GM18517 (cell line): Measurements from ENCODE around the gene TAF4.
"Not testable (repeated sequence)": the region's sequence is repeated elsewhere in the genome, so short reads cannot be mapped to it uniquely, and the experiment has no call there.

ENCODE experiments used
- ATAC-seq: cut with Tn5 transposase; IDR thresholded peaks from one replicate; pipeline ENCODE4 v1.9.1; 2021; ENCODE audit warnings: mild to moderate bottlenecking, moderate library complexity; ENCODE audit not compliant: unreplicated experiment

Gene TAF4

DNA sequence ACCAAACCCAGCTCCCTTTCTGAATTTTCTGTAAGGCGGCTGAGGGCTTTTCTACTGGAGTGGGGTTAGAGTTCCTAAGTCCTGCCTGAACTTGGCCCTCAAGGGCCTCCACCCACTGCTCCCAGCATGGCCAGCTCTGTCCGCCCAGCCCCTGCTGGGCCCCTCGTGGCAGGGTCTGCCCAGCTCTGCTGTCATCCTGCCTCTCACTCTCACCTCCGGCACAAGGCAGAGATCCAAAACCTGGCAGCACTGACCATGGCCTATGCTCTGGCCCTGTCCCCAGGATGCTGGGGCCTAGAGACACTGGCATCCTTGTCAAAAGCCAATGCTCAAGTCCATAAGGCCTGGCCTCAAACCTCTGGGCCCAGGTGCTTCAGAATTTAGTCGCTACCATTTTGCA lies 61.1 kb downstream of the TAF4 start:
- no peak for ATAC-seq

DNA sequence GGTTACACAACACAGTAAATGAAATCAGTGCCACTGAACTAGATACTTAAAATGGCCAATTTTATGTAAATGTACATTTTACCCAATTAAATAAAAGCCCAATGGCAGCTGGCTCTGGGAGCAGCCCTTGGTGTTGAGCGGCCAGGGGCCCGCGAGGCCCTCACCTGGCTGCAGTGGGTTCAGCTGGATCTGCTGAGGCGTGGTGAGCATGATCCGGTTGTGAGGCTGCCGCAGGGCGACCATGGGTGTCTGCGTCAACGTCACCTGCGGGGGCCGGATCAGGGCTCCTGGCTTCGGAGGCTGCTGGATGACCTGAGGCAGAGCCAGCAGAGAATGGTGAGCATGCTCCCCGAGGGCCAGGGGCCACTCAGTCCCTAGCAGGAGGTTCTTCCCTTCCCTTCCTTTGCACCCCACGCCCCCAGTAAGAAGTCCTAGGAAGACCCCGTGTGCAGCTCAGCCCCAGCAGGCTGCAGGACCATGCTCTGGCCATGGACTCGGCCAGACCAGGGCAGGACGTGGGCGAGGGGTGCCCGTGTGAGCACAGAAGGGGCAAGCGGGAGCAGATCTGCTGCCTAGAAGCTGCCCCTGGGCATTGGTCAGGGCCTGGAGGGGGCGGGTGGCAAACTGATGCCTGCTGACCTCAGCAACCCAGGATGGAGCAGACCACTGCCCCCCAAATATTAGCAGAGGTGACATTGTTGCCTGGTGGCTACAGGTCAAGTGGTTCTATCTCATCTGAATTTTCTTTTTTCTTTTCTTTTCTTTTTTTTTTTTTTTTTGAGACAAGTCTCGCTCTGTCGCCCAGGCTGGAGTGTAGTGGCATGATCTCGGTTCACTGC lies 61.9 kb downstream of the TAF4 start:
- no peak for ATAC-seq

DNA sequence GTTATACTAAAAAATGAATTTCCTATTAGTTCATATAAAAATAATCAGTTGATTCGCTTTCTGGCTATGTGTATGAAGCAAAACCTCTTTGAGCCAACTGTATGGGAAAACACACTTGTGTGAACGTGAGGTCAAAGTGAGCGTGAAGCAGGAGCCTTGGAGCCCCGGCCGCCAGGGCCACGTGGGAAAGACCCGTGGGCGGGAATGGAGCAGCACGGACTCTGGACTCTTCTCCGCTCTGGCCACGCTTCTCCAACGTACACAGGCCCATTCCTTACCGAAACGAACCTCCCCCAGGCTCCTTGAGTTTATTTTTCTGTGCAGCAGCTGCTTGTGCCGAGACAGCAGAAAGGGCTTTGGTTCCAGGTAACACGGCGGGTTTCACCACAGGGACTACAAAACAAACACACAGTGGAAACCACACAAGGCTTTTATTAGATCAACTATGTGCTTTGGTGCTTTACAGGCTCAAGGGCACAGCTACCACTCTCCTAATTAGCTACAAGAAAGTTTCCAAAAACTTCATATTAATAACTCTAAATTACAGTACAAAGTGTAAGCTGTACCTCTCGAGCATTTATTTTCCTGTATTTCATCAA lies 62.7 kb downstream of the TAF4 start:
- no peak for ATAC-seq

DNA sequence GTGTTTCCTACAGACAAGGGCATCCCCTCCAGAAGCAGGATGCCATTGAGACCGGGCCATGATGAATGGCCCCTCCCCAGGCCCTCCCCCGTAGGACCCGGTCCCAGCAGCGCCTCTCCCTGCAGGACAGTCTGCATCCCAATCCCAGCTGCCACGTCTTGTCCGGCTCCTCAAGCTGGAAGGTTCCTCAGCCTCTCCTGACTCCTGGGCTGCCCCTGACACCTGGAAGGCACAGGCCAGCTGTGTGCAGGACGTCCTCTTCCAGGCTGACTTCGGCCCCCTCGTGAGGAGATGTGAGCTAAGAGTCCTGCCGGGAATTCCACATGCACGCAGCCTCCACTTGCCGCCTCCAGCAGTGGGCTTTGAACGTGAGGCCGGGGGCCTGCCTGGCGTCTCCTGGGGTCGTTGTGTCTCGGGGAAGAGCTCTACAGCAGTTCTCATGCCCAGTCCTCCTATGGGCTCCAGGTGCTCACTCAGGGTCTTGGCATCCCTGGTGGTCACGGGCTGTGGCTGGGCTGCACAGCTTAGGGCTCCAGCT lies 64.4 kb downstream of the TAF4 start:
- no peak for ATAC-seq

DNA sequence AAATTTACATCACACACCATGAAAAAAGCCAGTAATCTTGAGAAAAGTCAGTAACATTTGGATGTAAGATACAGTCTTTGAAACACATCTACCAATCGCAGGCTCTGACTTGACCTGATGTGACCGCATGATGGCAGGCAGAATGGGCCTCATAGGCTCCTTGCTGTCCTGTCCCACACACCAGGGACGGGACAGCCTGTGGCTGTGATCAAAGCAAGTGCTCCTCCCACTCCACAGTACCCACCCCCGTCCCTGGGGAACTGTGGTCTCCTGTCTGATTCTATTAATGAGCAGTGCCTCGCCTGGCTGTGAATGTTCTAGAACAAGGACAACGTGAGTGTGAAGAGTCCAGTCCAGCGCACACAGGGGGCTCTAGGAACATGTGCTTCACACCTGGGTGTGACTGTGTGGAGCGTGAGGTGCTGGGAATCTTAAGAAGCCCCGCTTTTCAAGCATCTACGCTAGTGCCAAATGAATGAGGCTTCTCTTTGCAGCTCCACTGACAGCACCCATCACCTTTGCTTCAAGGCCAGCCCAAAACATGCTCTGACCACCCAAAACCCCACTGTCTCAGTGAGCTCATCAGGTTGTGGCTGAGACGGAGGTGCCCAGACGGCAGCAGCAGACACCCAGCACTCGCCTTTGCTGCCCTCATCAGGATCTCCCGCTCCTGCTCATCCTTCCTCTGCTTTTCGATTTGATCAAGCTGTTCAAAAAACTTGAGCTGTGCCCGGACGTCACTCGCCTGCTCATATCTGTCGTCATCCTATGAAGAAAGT lies 67.1 kb downstream of the TAF4 start:
- no peak for ATAC-seq

DNA sequence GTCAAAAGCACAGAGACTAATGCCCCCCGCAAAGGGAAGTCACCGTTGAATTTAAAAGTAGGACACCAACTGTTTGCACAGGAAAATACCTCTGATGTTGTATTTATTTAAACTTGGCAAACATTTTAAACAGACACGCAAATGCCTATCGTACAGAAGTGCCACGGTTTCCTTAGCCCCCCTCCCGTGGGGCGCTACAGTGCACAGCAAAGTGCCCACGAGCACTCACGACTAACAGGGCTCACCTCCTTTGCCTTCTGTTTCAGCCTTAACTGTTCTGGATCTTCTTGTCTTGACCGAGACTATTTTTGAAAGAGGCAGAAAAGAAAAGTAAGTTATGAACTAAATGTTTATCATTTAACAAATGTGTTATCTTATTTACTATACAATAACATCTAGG lies 67.8 kb downstream of the TAF4 start:
- no peak for ATAC-seq

DNA sequence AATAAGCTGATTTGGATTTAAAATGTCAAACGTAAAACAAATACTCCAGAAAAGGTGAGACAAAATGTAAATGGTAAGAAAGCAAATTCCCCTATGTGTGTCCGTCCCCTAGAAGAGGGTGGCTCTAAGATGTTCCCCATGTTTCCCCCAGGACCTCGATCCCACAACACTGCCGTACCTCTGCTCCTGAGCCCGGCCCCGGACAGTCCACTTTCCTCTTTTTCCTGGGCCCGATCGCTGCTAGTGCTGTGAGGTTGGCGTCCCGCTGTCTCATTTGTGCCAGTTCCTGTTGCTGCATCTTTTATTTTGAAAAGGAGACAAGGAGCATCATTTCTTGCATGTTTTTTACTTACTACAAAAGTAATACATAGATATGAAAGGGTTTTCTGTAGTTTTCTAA lies 68.3 kb downstream of the TAF4 start:
- no peak for ATAC-seq

DNA sequence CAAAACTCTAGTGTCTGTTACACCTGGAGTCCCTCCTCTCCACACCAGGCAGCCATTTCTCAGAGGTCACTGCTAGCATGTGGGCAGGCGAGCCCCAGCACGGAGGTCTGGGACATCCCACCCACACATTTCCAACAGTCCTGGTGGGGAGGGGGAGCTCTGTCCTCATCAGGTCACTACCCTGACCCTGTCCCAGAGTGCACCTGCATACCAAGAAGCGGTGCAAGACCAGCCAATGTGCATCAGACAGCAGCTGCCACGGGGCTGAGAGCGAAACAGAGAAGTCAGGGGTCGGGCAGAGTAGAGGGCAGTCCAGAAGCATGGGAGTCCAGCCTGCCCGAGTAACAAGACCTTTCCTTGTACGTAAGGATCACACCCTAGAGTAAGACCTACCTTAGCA lies 71.1 kb downstream of the TAF4 start:
- ATAC-seq = no peak

DNA sequence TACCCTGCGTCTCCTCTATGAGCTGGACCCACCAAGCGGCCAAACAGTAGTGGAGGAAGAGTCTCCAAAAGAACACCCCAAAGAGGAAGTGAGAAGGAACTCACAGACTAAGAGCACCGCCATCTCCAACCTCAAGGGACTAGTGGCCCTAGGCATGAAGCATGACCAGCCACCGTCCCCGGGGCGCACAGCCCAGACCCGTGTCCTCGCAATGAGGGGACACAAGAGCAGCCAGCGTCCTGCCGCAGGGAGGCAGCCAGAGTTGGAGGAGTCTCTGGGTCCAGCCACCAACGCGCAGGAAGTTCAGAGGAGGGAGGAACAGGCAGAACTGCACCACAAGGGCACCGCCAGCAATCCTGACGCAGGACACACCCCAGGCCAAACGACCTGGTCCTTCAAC lies 72.6 kb downstream of the TAF4 start:
- no peak for ATAC-seq

DNA sequence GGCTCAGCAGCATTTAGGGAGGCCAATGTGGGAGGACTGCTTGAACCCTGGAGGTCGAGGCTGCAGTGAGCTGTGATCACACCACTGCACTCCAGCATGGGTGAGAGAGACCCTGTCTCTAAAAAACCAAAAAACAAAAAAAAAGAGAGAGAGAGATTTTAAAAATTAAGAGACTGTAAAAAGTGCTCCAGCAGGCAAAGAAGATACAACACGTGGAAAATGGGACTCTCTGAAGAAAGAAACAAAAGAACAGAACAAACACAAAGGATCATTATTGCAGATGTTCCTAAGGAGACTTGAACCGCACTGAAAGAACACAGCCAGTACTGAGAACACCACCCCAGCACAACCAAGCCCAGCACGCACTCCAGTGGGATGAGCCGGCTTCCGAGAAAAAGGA lies 74.2 kb downstream of the TAF4 start:
- no peak for ATAC-seq

DNA sequence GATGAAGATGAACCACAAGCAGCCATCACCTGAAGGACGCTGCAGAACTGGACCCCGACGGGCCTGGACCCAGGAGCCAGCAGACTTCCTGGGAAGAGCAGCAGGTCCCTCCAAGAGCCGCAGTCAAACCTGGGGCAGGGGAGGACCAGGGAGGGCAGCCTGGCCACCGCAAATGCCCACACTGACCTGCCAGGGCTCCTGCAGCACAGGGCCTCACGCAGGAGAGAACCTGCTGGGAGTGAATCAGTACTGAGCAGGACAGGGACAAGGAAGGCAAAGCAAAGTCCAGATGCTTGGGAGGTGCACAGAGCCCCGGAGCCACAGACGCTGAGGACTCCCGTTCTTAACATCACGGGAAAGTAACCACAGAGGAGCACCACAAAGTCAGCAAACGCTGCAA lies 75.2 kb downstream of the TAF4 start:
- ATAC-seq = no peak

DNA sequence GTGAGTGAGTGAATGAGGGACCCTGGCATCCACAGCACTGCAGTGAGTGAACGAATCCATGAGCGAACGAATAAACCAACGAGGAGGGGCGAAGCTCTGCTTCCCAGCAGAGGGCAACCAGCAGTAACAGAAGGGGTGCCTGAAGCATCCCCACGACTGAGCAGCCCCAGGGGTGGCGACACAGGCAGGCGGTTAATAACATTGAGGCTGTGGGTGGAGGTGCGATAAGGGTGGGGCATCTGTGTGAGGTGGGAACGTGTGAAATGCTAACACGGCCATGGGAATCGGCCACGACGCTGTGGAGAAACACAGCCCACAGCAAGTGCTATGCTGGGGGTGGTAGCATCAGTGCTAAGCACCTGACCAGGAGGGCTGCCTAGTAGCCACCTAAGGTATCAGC lies 75.9 kb downstream of the TAF4 start:
- ATAC-seq = no peak

DNA sequence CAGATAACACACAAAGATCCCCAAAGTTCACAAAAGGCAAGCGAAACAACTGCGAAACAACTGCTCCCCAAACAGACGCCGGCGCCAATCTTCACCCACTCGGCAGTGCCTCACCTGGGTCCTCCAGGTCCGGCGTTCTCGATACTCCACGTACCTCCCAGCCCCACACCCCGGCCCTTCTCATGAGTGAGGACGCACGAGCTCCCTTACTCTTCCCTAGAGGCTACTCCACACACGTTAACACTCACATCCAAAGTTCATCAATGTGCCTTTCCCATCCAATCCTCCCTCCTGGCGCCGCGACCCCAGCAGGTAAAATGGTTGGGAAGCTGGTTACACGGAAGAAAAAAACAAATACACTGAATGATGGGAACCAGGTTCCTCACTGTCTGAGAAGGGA lies 77.0 kb downstream of the TAF4 start:
- no peak for ATAC-seq

DNA sequence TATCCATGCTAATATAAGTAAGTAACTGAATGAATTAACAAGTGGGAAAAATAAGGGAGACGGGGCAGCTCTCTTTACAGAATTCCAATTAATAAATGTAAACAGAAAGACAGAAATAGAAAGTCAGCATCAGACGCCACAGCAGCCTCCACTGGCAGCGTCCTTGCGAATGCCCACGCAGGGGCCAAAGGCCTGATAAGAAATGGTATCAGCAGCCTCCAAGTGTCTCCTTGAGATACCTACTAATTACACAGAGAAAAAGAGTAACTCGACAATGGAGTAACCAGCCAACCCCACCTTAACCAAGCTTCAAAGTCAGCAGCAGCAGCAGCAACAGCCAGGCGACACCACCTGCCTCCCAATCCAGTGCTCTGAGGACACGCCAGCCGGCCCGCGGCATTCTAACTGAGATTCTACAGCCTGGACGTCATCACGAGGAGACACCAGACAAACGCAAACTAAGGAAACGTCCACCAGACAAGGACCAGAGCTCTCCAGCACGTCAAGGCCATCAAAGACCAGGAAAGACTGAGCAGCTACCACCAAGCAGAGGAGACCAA lies 78.8 kb downstream of the TAF4 start:
- ATAC-seq = no peak

DNA sequence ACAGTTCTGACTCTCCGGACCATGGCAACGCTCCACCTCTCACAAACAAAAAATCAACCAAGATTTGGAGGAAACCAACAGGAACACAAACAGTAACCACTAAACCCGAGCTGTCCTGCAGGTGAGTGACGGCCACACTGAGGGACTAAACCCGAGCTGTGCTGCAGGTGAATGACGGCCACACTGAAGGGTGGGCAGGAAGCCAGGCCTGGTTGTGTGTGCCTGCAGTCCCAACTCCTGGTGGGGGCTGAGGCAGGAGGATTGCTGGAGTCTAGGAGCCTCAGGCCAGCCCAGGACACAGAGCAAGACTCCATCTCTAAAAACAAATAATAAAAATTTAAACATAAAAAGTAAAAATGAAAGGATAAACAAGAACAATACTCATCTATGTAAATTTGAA lies 80.6 kb downstream of the TAF4 start:
- no peak for ATAC-seq

DNA sequence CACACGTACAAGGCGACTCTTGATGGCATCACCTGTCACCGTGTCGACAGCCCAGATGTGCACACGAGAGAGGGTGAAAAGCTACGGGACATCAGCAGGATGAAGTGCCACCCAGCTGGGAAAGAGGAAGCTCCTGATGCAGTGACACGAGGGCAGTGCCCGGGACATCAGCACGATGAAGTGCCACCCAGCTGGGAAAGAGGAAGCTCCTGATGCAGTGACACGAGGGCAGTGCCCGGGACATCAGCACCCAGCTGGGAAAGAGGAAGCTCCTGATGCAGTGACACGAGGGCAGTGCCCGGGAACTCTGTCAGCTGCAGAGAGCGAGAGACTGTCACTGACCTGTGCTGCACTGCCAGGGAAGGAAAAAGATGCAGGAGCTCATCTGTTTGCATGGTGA lies 81.2 kb downstream of the TAF4 start:
- ATAC-seq = not testable (repeated sequence)

DNA sequence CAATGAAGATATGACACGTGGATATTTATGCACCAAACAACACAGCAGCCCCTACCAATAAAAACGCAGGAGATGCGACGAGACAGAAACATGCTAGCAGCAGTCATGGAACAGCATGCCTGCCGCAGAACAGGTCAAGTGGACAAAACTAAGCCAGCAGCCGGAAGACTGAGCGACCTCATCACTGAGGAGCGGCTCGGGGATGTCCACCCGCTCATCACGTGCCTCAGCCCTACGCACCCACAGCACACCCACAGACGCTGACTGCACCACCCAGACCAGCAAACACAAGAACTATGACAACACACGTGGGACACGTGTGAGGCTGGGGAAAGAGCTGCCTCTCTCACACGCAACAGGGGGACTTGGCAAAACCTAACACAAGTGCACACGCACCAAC lies 81.7 kb downstream of the TAF4 start:
- no peak for ATAC-seq

DNA sequence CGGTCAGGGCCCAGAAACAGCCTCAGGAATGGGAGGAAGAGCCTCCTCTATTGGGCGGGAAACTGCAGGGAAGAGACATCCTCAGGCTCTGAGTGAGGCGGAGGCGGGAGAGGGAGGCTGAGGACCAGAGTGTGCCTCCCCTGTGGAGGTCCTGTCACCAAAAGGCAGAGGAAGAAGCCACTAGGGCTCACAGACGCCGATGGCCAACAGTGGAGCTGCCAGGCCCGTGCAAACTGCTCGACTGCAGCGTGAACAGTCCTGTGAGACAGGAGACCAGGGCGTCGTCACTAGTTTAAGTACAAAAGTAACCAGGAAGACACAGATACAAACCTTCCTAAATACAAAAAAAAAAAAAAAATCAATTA lies 82.7 kb downstream of the TAF4 start:
- ATAC-seq = no peak

DNA sequence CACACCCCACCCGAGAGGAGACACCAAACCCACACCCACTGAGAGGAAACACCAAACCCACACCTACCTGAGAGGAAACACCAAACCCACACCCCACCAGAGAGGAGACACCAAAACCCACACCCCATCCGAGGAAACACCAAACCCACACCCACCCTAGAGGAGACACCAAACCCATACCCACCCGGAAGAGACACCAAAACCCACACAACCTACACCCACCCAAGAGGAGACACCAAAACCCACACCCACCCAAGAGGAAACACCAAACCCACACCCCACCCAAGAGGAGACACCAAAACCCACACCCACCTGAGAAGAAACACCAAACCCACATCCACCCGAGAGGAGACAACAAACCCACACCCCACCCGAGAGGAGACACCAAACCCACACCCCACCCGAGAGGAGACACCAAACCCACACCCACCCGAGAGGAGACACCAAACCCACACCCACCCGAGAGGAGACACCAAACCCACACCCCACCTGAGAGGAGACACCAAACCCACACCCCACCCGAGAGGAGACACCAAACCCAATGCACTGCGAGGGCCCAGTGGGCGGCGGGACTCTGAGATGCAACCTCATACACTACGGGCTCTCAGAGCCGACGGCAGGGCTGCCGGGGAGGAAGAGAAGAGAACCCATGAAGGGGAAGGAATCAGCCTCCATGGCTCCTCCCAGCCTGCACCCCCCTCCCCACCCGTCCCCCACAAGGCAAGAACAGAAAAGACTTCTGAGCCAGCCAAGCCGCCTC lies 83.3 kb downstream of the TAF4 start:
- ATAC-seq = no peak

DNA sequence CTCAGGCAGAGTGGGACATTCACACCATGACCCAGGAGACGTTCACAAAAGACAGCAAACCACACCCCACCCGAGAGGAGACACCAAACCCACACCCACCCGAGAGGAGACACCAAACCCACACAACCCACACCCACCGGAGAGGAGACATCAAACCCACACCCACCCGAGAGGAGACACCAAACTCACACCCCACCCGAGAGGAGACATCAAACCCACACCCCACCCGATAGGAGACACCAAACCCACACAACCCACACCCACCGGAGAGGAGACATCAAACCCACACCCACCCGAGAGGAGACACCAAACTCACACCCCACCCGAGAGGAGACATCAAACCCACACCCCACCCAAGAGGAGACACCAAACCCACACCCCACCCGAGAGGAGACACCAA lies 84.0 kb downstream of the TAF4 start:
- not testable (repeated sequence) for ATAC-seq
